GM19468 (cell line): Measurements from ENCODE around the gene PIWIL1.

Source experiments
- ATAC-seq: cut with Tn5 transposase; IDR thresholded peaks from one replicate; pipeline ENCODE4 v1.9.1; 2021; ENCODE audit warnings: mild to moderate bottlenecking, moderate library complexity, moderate number of reproducible peaks; ENCODE audit not compliant: unreplicated experiment; ENCODE audit errors: extremely low read depth

PIWIL1 gene

DNA sequence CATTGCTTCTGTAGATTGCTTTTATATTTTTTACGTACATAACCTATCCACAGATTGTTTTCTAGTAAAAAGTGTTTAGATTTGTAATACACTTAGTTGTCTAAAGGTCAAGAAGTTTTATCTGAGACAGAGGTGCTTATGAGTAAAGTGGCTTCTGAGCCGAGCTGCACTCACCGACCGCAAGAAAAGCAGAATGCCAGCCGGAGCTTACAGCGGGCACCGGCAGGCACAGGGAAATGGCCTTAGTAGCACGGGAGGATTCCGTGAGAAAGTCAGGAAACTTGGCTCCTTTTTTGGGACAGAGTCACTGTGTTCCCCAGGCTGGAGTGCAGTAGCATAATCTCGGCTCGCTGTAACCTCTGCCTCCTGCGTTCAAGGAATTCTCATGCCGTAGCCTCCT is 29.8 kb downstream of the PIWIL1 start:
- ATAC-seq, result no peak

DNA sequence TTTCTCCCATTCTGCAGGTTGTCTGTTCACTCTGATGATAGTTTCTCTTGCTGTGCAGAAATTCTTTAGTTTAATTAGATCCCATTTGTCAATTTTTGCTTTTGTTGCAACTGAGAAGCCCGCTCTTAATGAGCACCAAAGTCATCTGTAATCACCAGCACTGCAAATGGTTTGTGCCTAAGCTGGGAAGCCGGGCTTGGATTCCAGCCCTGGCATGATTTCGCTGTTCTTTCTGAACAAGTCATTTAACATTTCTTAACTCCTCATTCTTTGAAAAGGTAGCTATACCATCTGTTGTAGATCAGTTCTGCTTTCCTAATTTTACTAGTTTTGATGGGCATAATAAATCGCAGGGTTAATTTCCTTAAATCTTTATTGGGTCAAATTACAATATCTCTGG is 32.1 kb downstream of the PIWIL1 start:
- no peak for ATAC-seq

DNA sequence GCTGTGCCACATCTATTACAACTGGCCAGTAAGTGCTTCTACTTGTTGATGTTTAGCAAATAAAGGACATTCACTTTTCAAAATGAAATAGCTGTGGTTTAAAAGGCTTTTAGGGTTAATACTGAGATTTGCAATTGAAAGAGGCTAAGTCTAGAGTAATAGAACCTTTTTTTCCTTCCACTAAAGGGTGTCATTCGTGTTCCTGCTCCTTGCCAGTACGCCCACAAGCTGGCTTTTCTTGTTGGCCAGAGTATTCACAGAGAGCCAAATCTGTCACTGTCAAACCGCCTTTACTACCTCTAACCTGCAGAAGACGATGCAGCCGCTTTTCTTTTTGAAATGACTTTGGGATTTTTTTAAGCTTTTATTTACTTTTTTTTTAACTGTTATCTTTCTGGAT is 33.6 kb downstream of the PIWIL1 start:
- no peak for ATAC-seq

DNA sequence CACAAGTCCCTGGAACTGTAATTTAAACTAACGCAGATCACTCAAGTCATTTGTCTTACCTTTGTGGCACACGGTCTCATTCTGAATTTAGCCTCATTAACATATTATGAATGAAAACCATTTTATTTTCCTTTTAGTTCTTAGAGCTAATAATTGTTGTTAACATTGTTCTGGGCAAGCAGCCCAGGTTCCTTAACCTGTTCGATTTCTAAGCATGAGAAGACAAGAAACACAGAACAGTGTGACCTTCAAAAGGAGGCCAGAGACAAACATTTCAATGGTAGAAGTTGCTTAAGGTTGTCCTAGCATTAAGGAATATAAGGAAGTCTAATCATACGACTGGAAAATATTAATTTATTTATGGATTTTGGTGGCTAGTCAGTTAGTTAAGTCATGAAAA is 35.2 kb downstream of the PIWIL1 start:
- ATAC-seq, result no peak

DNA sequence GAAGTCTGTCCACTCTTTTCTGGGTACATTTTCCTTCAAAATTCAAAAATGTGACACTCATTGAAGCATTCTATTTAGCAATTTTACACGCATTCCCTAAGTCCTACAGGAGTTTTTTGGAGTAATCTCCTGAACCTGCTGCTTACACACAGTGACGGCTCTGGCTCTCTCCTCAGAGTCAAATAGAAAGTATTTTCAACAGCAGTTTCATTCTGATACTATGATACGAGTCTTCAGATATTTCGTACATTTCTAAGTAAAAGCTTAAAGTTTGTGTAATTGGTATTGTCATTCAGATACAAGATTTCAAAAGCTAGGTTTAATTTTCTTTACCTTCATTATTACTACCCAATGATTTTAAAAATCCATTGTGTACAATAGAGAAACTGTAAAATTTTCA is 36.4 kb downstream of the PIWIL1 start:
- ATAC-seq, result no peak

DNA sequence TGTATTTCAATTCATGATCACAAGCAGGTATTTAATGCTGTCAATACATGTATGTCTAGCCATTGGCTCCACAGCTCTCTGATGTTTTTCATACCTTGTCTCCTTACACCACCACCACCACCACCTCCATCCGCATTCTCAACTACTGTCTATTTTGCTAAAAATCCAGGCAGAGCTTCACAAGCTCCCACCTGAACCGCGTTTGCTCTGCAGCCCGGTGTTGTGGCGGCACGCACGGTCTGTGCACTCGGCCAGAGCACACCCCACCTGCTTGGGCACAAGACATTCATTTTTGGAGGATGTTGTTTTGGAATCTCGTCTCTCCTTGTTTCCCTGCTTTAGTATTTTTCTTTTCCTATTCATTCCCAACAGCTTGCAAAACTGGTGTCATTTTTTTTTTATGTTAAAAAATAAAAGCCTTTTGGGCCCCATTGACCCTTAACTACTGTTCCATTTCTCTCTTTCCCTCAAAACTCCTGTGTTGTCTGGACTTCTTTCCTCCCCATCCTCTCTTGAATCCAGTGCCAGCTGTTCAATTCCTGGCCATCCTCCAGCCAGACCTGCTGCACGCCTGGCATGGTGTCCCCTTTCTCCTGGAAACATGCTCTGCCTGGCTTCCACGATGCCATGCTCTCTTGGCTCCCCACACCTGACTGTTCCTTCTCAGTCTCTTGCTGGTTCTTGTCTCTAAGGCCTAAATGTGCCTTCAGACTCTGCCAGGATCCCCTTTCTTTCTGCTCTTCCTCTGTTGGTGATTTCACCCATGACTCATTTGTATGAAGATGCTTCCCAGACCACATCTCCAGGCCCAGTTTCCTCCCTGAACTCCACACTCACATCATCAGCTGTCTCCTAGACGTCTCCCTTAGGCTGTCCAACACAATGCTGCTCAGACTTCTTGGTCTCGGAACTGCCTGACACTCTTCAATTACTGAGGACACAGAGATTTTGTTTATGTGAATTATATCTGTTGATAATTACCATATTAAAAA is 37.9 kb downstream of the PIWIL1 start:
- ATAC-seq, result no peak

DNA sequence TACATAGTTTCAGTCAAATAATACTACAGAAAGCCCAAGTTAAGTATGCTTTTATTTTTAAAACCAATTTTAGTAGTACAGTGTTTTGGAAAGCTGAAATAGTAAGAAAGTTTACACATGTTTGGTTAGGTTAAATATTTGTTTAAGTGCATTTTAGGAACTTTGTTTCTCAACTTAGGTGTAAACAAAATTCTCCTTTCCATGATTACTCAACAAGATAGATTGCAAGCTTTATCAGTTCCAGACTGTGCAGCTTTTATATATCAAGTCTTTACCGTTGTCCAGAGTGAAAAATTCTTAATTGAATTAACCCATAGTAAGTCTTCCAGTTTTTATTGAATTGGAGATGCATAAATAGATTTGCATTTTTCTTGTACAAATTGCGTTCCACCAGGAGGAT is 45.1 kb downstream of the PIWIL1 start:
- no peak for ATAC-seq

DNA sequence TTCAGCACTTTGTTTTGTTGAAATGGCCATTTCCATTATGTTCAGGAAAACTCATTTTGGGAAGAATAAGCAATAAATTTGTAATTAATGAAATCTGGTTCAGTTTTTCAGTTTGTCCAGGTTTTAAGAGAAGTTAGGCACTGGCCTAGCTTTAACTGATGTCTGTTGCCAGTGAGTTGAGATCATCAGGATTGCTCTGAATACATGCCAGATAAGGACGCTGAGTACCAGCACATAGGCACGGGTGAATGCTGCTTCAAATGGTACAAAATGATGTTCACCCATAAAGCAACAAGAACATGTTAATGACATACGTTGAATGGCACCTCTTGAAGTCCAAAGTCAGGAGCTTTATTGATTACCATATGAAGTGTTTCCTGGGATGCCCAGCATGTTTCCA is 46.5 kb downstream of the PIWIL1 start:
- no peak for ATAC-seq

DNA sequence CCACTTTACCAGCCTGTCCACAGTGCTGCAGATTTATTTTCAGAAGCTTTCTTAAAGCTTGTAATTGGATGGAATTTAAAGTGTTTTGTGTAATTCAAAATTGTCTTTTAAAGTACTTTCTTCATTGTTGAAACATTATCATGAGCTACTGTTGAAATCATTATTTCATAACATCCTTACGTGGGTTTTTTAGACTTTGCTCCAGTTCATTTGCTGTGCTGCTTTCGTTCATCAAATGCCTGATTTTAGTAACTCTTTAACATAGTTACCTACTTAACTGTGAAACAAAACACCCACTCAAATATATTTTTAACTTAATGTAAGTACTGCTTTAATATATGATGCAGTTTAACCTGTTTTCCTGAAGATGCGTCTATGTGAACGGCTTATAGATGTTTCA is 47.5 kb downstream of the PIWIL1 start:
- no peak for ATAC-seq

DNA sequence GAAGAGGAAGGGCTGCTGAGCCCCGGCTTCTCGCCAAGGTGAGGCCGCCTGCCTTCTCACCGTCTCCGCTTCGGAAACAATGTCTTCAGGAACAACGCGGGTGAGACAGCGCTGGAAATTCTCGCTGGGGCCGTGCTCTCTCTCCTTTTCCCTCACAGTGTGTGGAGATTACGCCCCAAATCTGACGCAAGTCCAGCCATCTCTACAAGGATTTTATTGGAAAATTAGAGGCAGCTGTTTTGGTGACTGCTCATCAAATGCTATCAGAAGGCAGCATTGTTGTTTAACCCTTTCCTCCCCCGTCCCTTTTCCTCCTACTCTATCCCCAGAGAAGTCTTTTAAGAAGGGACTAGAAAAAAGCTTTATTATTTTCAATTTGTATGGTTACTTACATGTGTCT is 53.5 kb downstream of the PIWIL1 start:
- ATAC-seq, result no peak

DNA sequence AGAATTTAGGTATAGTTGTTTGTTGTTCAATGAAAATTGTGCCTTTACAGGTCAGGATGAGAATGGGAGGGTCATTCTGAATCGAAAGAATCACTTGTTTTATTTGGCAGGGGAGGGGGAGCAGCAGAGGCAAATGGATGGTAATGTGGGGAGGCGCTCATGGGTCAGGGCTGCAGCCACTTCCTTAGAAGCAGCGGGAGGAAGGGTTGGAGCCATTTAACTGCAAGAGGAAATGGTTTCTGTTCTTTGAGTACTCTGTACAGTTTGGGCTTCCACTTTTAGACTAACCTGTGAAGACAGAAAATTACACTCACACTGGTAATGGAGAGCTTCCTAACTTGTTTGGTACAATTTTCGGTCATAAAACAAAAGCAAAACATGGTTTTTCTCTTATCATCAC is 57.2 kb downstream of the PIWIL1 start:
- ATAC-seq, result no peak

DNA sequence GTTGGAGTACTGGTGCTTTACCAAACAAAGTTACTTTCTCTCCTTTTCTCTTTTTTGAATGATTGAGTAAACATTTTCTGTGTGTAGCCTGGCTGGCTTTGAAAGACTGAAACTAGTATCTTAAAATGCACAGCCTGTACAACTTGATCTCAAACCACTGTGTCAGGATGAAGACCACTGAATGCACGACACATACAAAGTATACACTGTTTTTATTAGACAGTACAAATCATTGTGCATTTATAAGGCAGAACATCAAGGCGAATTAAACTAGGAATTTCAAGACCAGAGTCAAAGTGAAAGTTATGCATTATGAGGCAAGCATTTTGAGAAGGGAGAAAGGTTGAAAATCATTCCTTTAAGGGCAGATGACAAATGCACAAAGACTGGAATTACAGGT is 59.0 kb downstream of the PIWIL1 start:
- ATAC-seq, result no peak

DNA sequence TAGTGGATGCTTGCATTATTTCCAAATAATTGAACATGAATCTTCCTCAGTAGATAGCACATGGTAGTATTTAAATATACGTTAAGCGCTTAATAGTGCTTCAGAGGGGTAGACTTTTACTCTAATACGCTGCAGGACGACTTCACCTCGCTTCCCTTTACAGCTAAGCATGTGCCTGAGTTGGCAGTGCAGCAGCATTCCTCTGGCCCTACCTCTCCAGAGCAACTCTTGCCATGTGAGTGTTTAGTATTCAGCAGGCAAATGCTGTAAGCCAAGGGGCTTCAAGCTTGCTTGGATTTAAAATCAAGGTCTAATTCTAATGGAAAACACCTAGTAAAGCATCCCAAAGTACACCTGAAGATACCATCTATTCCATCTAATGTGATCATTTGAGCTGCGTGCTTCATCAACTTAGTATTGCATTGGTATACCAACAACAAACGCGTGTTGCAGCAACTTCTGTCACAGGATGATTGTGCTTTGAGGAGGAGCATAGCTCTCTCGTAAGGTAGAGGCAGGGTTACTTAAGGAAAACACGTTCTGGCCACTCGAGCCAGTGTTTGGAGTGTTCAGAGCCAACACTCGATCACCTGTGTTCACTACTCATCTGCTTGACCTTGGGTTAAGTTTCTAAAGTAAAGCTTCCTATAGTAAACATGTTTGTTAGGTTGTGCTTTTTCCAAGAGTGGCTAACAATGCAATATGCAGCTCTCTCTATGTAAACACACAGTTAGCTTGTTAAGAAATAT is 60.6 kb downstream of the PIWIL1 start:
- ATAC-seq, result no peak

DNA sequence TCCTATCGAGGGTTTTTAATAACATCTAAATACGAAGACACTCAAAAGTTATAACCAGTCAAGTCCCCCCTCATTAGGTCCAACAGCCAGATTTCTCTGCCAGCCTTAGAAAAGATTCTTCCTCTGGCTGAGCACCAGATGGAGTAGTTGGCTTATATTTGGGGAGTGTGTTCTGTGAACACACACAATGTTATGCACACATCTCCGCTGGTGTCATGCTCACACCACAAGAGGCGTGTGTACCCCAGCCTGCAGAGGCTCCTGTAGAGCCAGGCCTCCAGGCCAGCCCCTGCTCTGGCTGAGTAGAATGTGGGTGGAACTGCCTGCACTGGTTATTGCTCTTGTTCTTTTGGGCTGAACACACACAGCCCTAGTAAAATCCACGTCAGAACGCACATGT is 64.0 kb downstream of the PIWIL1 start:
- no peak for ATAC-seq

DNA sequence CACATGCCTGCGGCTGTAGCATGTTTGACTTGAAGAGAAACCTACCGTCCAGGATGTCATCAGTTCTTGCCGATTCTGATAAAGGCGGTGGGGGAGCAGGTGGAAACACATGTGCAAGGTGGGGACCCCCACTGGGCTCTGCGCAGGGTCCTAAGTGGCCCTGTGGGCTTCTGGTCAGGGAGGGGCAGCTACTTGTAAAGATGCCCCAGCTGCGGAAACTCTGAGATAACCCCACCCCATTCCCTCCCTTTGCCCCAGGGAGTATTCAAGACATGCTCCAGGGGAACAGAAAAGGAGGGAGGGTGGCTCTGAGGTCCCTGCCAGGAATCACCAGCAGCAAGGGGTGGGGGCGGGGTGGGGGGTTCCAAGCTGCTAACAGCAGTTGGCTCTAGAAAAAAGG is 67.6 kb downstream of the PIWIL1 start:
- no peak for ATAC-seq

DNA sequence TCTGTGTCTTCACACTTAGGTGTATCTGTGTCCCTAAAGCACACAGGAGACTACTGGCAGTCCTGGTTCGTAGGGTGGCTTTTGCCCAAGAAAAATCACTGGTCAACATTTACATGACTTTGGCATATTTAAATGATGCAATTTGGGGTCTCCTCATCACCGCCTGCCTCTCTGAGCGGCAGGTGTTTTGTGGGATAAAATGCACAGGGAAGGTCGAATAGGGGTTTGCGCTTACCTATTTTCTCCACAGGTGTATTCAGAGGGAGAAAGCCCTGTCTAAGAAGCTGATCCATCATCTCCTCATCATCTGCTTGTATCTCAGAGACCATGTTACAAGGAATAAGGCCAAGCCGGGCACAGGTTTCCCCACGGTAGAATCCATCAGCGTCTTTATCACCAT is 74.7 kb downstream of the PIWIL1 start:
- no peak for ATAC-seq

DNA sequence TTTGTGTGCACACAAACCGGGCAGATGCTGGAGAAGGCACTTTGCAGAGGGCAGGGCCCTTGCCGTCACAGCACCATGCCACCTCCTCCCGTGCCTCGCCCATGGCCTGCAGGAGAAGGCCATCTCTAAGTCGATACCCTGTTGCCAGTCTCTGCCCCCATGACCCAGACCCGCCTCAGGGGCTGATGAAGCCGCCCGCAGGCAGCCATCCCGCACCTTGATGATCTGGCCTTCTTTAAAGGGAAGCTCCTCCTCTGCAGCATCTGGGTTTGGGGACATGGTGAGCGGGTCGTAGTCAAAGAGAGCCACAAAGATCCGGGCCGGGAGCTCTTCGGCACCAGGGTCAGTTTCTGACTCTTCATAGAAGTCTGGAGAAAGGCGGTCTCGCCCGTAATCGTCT is 76.2 kb downstream of the PIWIL1 start:
- ATAC-seq, result no peak

DNA sequence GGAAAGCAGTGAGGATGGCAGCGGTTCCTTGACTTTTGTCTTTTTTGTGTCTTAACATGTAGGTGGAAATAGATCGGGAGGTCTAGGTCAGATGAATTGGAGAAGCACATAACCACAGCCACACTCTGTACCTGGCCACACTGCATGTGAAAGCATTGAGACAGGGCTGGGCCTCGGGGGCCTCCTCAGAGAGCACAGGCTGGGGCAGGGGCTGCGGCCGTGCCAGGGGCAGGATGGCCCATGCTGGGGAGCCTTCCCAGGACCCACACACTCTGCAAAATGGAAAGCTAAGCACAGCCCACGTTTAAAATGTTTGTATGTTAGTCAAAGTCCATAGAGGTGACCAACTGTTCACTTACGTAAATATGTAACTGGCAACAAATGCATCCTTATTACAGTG is 76.7 kb downstream of the PIWIL1 start:
- ATAC-seq, result no peak

DNA sequence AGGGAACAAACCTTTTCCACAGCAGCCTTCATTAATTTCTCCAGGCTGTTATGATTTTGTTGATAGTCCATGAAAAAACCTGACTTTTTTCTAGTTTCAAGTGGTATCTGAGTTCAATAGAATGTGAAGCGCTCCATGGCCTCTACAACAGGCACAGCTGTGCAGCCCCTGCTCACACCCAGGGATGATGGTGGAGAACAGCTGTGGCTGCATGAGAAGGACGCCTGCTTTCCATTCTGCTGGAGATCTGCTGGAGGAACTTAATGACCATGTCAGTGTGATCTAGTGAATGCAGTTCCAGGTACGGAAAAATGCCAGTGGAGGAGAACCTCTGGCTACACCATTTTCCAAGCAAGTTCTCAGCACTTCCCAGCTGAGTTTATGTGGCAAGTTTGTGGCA is 80.6 kb downstream of the PIWIL1 start:
- ATAC-seq, result no peak

DNA sequence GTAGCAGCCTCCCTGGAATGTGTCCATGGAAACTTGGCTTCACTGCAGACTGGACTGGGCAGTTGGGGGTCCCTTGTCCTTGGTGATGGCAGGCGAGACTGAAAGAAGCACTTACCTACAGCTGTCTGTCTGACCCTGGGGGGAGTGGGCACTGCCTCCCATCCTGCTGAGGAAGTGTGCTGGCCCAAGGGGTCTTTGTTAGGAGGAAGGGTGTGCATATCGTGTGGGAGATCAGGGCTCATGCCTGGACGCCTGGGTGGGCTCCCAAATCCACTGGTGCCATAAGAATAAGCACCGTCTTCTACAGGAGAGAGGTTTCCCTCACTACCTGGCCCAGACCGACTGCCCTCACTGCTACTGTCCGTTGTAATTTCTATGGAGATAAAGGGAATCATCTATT is 81.4 kb downstream of the PIWIL1 start:
- ATAC-seq, result no peak

DNA sequence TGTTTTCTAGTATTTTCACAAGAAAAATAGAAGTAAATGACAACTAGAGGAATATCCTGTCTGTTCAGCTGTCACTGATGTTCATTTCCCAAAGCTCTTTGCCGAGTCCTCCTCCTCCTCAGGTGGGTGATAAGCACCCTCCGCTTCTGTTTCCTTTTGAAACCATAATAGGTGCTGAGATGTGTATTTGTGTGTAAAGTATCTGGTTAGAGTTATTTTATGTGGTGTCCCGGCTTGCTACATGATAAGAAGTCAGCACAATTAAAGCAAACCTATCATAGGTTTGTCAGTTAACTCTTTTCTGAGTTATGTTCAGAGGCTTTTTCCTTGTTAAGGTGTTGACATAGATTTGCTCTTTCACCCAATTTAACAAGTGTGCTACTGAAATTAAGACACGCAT is 82.4 kb downstream of the PIWIL1 start:
- no peak for ATAC-seq

DNA sequence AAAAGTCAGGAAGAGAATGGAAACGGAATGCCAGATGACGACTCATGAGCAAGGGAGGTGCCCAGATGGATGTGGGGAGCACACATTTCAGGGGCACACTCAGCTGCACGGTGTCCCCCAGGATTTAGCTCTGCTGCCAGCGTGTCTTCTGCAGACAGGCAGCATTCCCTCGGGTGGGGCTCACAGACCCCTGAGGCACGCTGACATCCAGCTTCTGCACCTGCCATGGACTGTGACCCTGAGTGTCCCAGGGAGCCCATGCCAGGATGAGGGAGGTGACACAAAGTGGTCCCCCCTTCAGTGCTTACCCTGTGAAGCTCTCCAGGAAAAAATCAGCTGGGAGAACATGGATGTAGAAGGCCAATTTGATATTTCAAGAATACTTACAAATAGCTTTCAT is 84.2 kb downstream of the PIWIL1 start:
- ATAC-seq, result no peak
